Measurements from ENCODE around the gene L3MBTL2. TPM values are rescaled to one million over a fixed set of nuclear protein-coding genes. Genes with fewer than 3 reads are reported as not detected.
"Not testable (repeated sequence)": the region's sequence is repeated elsewhere in the genome, so short reads cannot be mapped to it uniquely, and the experiment has no call there.

The L3MBTL2 gene
- total and polyA plus RNA-seq, 2 of the 13 experiments (the other 11 are each of a cell fraction or from before 2014, with no cell fraction given) = 13.8 to 33.7 TPM

GRCh38 chr22:41180362-41180761 is 24.8 kb upstream of the L3MBTL2 start:
- TF ChIP-seq ZC3H13 (CRISPR knock-in tag; IDR thresholded peaks at IDR 0.05) (peak; percentile 77), POLR2AphosphoS5 (IDR thresholded peaks at IDR 0.05; ENCODE audit: low read depth, low read length) (peak; percentile 16; the same call in 1 of the 2 replicates), PAF1 (CRISPR knock-in tag; IDR thresholded peaks at IDR 0.05) (0 out of 2 replicates have a peak, but pooled peaks have one; percentile 4), ATF7 (IDR thresholded peaks at IDR 0.05) (0 out of 2 replicates have a peak, but pooled peaks have one; percentile 24), ZNF724P (CRISPR knock-in tag; IDR thresholded peaks at IDR 0.05; ENCODE audit: borderline replicate concordance) (0 out of 2 replicates have a peak, but pooled peaks have one; percentile 37)
- H3K4me3 ChIP-seq (replicated peaks in 1 of 3; ENCODE audit: insufficient read depth in 1 of 3, low read depth in 2 of 3, low read length in 3 of 3); H3K27me3 ChIP-seq (ENCODE audit: control insufficient read depth in 1 of 2, insufficient read depth in 2 of 2, low read length in 2 of 2); H3K4me2 ChIP-seq (ENCODE audit: low read depth, low read length); intact Hi-C loops (cut with micrococcal nuclease; ENCODE audit: unreplicated experiment); H3K9ac ChIP-seq (ENCODE audit: insufficient read depth, low read depth, low read length); FAIRE-seq; H3K27ac ChIP-seq (ENCODE audit: extremely low read length, insufficient read depth, low read length); H2AFZ ChIP-seq (ENCODE audit: low read length); DNase-seq (ENCODE audit: low spot score); in situ Hi-C loops (cut with HindIII; ENCODE audit: extremely low pct_ligation_motif_present, low pct_unique_long_range_greater_than_20kb); H3K79me2 ChIP-seq (ENCODE audit: insufficient read depth, low read length); H3K4me1 ChIP-seq (ENCODE audit: insufficient read depth, low read length); BruUV-seq (replicated peaks); H4K20me1 ChIP-seq (ENCODE audit: insufficient read depth, low read length); CTCF ChIA-PET (ENCODE audit: low intra/inter-chr PET ratio, low total read pairs); H3K9me3 ChIP-seq (ENCODE audit: low read length); POLR2A ChIA-PET; ATAC-seq; TF ChIP-seq ATF7 (CRISPR knock-in tag; IDR thresholded peaks at IDR 0.05): not testable (repeated sequence)
- 97% methylated on average over 6 of the region's 6 CpGs for WGBS (ENCODE audit: low lambda C conversion rate)
- H3K36me3 ChIP-seq (replicated peaks in 1 of 2; ENCODE audit: control insufficient read depth in 1 of 2, insufficient read depth in 2 of 2, low read length in 2 of 2) = peaks cover 29 to 36% of the 10 kb centered on the region in 2 experiments

- BruUV-seq (replicated peaks) = no TSS peak
- H3K9ac ChIP-seq (ENCODE audit: insufficient read depth, low read depth, low read length) = no peak overlapping the region
- ATAC-seq = no peak; the same call in 2 of the 3 replicates
- peaks cover 25 to 31% of the 10 kb centered on the region in 2 experiments for H3K36me3 ChIP-seq (replicated peaks in 1 of 2; ENCODE audit: control insufficient read depth in 1 of 2, insufficient read depth in 2 of 2, low read length in 2 of 2)
- no peaks in the 10 kb centered on the region for H3K9me3 ChIP-seq (ENCODE audit: low read length)
- no peaks in the 10 kb centered on the region for H4K20me1 ChIP-seq (ENCODE audit: insufficient read depth, low read length)
- TF ChIP-seq POLR2AphosphoS5 (IDR thresholded peaks at IDR 0.05; ENCODE audit: low read depth, low read length) (0 out of 2 replicates have a peak, but pooled peaks have one; percentile 4), ZNF207 (IDR thresholded peaks at IDR 0.05; ENCODE audit: borderline replicate concordance) (no peak), POLR2A (IDR thresholded peaks at IDR 0.05; ENCODE audit: insufficient read depth in 1 of 2, low read depth in 2 of 2, low read length in 2 of 2) (0 out of 4 replicates have a peak, but pooled peaks of 1 of the 2 experiments have one; percentile 2)
- DNase-seq (ENCODE audit: low spot score) = no peak
- ChIA-PET POLR2A (no interaction called here), CTCF (ENCODE audit: low intra/inter-chr PET ratio, low total read pairs) (no interaction called here)
- no peaks in the 10 kb centered on the region for H3K27me3 ChIP-seq (ENCODE audit: control insufficient read depth in 1 of 2, insufficient read depth in 2 of 2, low read length in 2 of 2)
- intact Hi-C loops (cut with micrococcal nuclease; ENCODE audit: unreplicated experiment) (no loop called here), in situ Hi-C loops (cut with HindIII; ENCODE audit: extremely low pct_ligation_motif_present, low pct_unique_long_range_greater_than_20kb) (no loop called here)
- no peak overlapping the region for H2AFZ ChIP-seq (ENCODE audit: low read length)
- 90% methylated on average over 3 of the region's 3 CpGs for WGBS (ENCODE audit: low lambda C conversion rate)
- no peak for FAIRE-seq
- no peaks in the 10 kb centered on the region for H3K4me1 ChIP-seq (ENCODE audit: insufficient read depth, low read length)
- no peak overlapping the region for H3K4me3 ChIP-seq (replicated peaks in 1 of 3; ENCODE audit: insufficient read depth in 1 of 3, low read depth in 2 of 3, low read length in 3 of 3)
- no peak overlapping the region for H3K4me2 ChIP-seq (ENCODE audit: low read depth, low read length)
- H3K79me2 ChIP-seq (ENCODE audit: insufficient read depth, low read length) = no peaks in the 10 kb centered on the region
- no peak overlapping the region for H3K27ac ChIP-seq (ENCODE audit: extremely low read length, insufficient read depth, low read length)
Measured at GRCh38 chr22:41180926-41181325, 24.2 kb upstream of the L3MBTL2 start.
